ENCODE results near the gene C20orf173.

Gene C20orf173

GRCh38 chr20:35508493-35509218 lies 20.8 kb downstream of the C20orf173 start:
- no peak for DNase-seq (ENCODE audit: extremely low read depth, low read depth)
- no peak for TF ChIP-seq CTCF (IDR thresholded peaks at IDR 0.05; ENCODE audit: low read depth, low read length)

DNA sequence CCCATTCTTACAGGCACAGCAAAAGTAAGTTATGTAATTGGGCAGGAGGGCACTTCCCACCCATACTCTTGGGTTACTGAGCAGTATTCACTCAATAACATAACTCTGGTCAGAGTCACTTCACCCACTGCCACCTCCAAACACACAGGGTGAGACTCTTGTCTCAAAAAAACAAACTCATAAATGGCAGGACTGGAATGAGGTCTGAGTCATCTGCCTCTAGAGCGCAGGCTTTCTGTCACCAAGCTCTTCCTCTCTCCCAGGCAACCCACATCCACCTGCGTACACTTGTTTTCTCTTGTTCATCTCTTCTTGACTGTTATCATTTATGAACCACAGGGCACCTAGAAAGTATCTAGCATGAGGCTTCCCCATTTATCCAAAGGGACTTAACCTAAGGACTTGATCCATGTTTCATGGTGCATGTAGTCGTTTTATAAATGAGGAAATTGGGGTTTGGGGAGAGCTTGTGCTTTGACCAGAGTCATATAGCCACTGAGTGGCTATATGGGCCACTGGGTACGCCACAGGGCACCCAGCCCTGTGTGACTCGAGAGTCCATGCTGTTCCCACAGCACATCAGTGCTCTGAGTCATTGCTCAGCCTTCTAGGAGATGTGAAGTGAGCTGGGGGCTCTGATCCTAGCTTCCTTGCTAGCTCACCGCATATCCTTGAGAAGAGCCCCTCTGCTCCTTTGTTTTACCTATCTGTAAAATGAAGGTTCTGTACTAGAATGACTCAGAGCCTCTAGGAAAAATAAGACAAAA lies 22.4 kb downstream of the C20orf173 start:
- no peak for DNase-seq (ENCODE audit: extremely low read depth, low read depth)
- TF ChIP-seq CTCF (IDR thresholded peaks at IDR 0.05; ENCODE audit: low read depth, low read length), result no peak

DNA sequence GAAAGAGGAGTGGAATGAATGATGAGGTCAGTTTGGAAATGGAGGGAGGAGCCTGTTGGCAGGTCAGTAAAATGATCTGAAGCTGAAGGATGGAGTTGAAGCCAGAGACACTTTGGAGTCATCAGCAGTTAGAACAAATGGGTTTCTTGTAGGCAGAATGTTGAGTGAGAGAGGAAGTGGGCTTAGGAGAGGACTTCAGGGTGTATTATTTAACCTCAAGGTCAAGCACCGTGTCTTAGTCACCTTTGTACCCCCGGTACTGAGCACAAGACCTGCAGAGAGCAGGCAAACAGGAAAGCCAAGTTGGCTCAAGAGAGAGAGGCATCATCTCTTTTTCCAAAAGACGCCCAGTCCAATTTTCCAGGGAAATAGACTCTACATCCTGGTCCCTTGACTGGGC lies 23.3 kb downstream of the C20orf173 start:
- no peak for DNase-seq (ENCODE audit: extremely low read depth, low read depth)
- TF ChIP-seq CTCF (IDR thresholded peaks at IDR 0.05; ENCODE audit: low read depth, low read length), result no peak

GRCh38 chr20:35504751-35505150 lies 24.7 kb downstream of the C20orf173 start:
- no peak for DNase-seq (ENCODE audit: extremely low read depth, low read depth)

GRCh38 chr20:35503841-35504561 lies 25.5 kb downstream of the C20orf173 start:
- no peak for DNase-seq (ENCODE audit: extremely low read depth, low read depth)

More at GRCh38 chr20:35504751-35505150, 24.7 kb downstream of the C20orf173 start:
- TF ChIP-seq CTCF (IDR thresholded peaks at IDR 0.05; ENCODE audit: low read depth, low read length), result no peak

GRCh38 chr20:35503281-35503680 lies 26.2 kb downstream of the C20orf173 start:
- no peak for TF ChIP-seq CTCF (IDR thresholded peaks at IDR 0.05; ENCODE audit: low read depth, low read length)
- DNase-seq (ENCODE audit: extremely low read depth, low read depth), result no peak

More at GRCh38 chr20:35503841-35504561, 25.5 kb downstream of the C20orf173 start:
- no peak for TF ChIP-seq CTCF (IDR thresholded peaks at IDR 0.05; ENCODE audit: low read depth, low read length)
